WTC11 (cell line): ENCODE results near the gene HARS2. TPM values are rescaled to one million over a fixed set of nuclear protein-coding genes. Genes with fewer than 3 reads are reported as not detected.

ENCODE experiments used
- ATF6 ChIP-seq: sonication (generic); formaldehyde crosslinking; IDR thresholded peaks from 2 replicates; pipeline ENCODE4 v1.8.1; 2023; ENCODE audit warnings: mild to moderate bottlenecking, missing genetic modification reagents
- CBFB ChIP-seq: sonication (generic); formaldehyde crosslinking; IDR thresholded peaks from 2 replicates; pipeline ENCODE4 v1.8.1; 2022; ENCODE audit warnings: mild to moderate bottlenecking, low read depth, missing genetic modification reagents
- ETV6 ChIP-seq: sonication (generic); formaldehyde crosslinking; IDR thresholded peaks from 2 replicates; pipeline ENCODE4 v1.8.1; 2022; ENCODE audit warnings: mild to moderate bottlenecking, missing genetic modification reagents
- FOXJ3 ChIP-seq: sonication (generic); formaldehyde crosslinking; IDR thresholded peaks from 2 replicates; pipeline ENCODE4 v1.9.0; 2021; ENCODE audit warnings: missing genetic modification reagents, mild to moderate bottlenecking, borderline replicate concordance
- GRHL2 ChIP-seq: fragments of 250-450 bp; sonication (Bioruptor Pico); IDR thresholded peaks from 2 replicates; pipeline ENCODE4 v1.8.0; 2022; ENCODE audit warnings: mild to moderate bottlenecking, moderate library complexity; ENCODE audit not compliant: insufficient replicate concordance, severe bottlenecking
- HMGA2 ChIP-seq: fragments of 250-450 bp; sonication (Bioruptor Pico); IDR thresholded peaks from 2 replicates; pipeline ENCODE4 v1.4.0; 2021; ENCODE audit warnings: mild to moderate bottlenecking, moderate library complexity
- MXD4 ChIP-seq: fragments of 250-450 bp; sonication (Bioruptor Pico); IDR thresholded peaks from 2 replicates; pipeline ENCODE4 v1.8.0; 2021; ENCODE audit warnings: mild to moderate bottlenecking, moderate library complexity, borderline replicate concordance
- NFE2L1 ChIP-seq: sonication (generic); formaldehyde crosslinking; IDR thresholded peaks from 2 replicates; pipeline ENCODE4 v1.8.1; 2023; ENCODE audit warnings: missing genetic modification reagents
- RORB ChIP-seq: fragments of 250-450 bp; sonication (Bioruptor Pico); IDR thresholded peaks from 2 replicates; pipeline ENCODE4 v1.9.0; 2021; ENCODE audit warnings: mild to moderate bottlenecking
- SMAD3 ChIP-seq: sonication (generic); formaldehyde crosslinking; IDR thresholded peaks from 2 replicates; pipeline ENCODE4 v1.8.0; 2022; ENCODE audit warnings: missing genetic modification reagents, mild to moderate bottlenecking, borderline replicate concordance
- SMAD4 ChIP-seq: sonication (generic); formaldehyde crosslinking; IDR thresholded peaks from 2 replicates; pipeline ENCODE4 v1.8.0; 2022; ENCODE audit warnings: mild to moderate bottlenecking, missing genetic modification reagents
- SOX15 ChIP-seq: fragments of 250-450 bp; sonication (Bioruptor Pico); IDR thresholded peaks from 2 replicates; pipeline ENCODE4 v1.9.0; 2021; ENCODE audit warnings: mild to moderate bottlenecking
- TCF7 ChIP-seq: sonication (generic); formaldehyde crosslinking; IDR thresholded peaks from 2 replicates; pipeline ENCODE4 v1.8.0; 2022; ENCODE audit warnings: mild to moderate bottlenecking, low read depth, missing genetic modification reagents, moderate library complexity
- ZBTB21 ChIP-seq: sonication (generic); formaldehyde crosslinking; IDR thresholded peaks from 2 replicates; pipeline ENCODE4 v1.8.1; 2023; ENCODE audit warnings: mild to moderate bottlenecking, missing genetic modification reagents, borderline replicate concordance
- ZBTB43 ChIP-seq: sonication (generic); formaldehyde crosslinking; IDR thresholded peaks from 2 replicates; pipeline ENCODE4 v1.8.1; 2023; ENCODE audit warnings: mild to moderate bottlenecking, missing genetic modification reagents
- ZMAT4 ChIP-seq: fragments of 250-450 bp; sonication (Bioruptor Pico); IDR thresholded peaks from 2 replicates; pipeline ENCODE4 v1.9.0; 2021; ENCODE audit warnings: mild to moderate bottlenecking
- ZNF121 ChIP-seq: sonication (generic); formaldehyde crosslinking; IDR thresholded peaks from 2 replicates; pipeline ENCODE4 v1.8.0; 2023; ENCODE audit warnings: missing genetic modification reagents
- ZNF138 ChIP-seq: sonication (generic); formaldehyde crosslinking; conservative IDR thresholded peaks from 2 replicates; pipeline ENCODE4 v1.8.1; 2022; ENCODE audit warnings: mild to moderate bottlenecking, moderate library complexity, missing genetic modification reagents
- ZNF219 ChIP-seq: sonication (generic); formaldehyde crosslinking; IDR thresholded peaks from 2 replicates; pipeline ENCODE4 v1.8.0; 2023; ENCODE audit warnings: missing genetic modification reagents, mild to moderate bottlenecking, borderline replicate concordance
- ZNF423 ChIP-seq: fragments of 250-450 bp; sonication (Bioruptor Pico); IDR thresholded peaks from 2 replicates; pipeline ENCODE4 v2.1.2; 2022; ENCODE audit warnings: mild to moderate bottlenecking, moderate library complexity
- ZSCAN18 ChIP-seq: fragments of 250-450 bp; sonication (Bioruptor Pico); IDR thresholded peaks from 2 replicates; pipeline ENCODE4 v2.1.2; 2022; ENCODE audit warnings: mild to moderate bottlenecking, moderate library complexity
- total RNA-seq: library from RNA; stranded (reverse); gene quantifications from 3 replicates; pipeline ENCODE4 v1.2.3, GENCODE V29; 2021
- TF ChIP-seq, protein P1 (sequence below): sonication (generic); formaldehyde crosslinking; IDR thresholded peaks from 2 replicates; pipeline ENCODE4 v1.8.1; 2023; ENCODE audit warnings: mild to moderate bottlenecking, missing genetic modification reagents, borderline replicate concordance
- TF ChIP-seq, protein P2 (sequence below): fragments of 250-450 bp; sonication (Bioruptor Pico); IDR thresholded peaks from 2 replicates; pipeline ENCODE4 v1.9.0; 2021; ENCODE audit warnings: moderate library complexity, mild to moderate bottlenecking, inconsistent platforms, borderline replicate concordance
- TF ChIP-seq, protein P3 (sequence below): fragments of 250-450 bp; sonication (Bioruptor Pico); IDR thresholded peaks from 2 replicates; pipeline ENCODE4 v1.9.0; 2021; ENCODE audit warnings: mild to moderate bottlenecking, borderline replicate concordance
- TF ChIP-seq, protein P4 (sequence below): sonication (generic); formaldehyde crosslinking; conservative IDR thresholded peaks from 2 replicates; pipeline ENCODE4 v1.8.1; 2022; ENCODE audit warnings: mild to moderate bottlenecking, missing genetic modification reagents

HARS2 gene
- total RNA-seq, 1 experiment from 2014 or later: 28.9 TPM

GRCh38 chr5:140664359-140665119, 26.7 kb upstream of the HARS2 start, which contains the start of gene WDR55 (continued):
- TF ChIP-seq ZNF423: no peak
- no peak for TF ChIP-seq TCF7 (CRISPR knock-in tag)
- no peak for TF ChIP-seq ZMAT4
- TF ChIP-seq RORB: no peak
- no peak for TF ChIP-seq ZBTB43 (CRISPR knock-in tag)
- TF ChIP-seq SOX15 (CRISPR knock-in tag): no peak
- no peak for TF ChIP-seq SMAD4 (CRISPR knock-in tag)
- no peak for TF ChIP-seq MXD4 (CRISPR knock-in tag)
- TF ChIP-seq ZNF219 (CRISPR knock-in tag): no peak
- TF ChIP-seq ZNF121: no peak
- TF ChIP-seq, protein P1, sequence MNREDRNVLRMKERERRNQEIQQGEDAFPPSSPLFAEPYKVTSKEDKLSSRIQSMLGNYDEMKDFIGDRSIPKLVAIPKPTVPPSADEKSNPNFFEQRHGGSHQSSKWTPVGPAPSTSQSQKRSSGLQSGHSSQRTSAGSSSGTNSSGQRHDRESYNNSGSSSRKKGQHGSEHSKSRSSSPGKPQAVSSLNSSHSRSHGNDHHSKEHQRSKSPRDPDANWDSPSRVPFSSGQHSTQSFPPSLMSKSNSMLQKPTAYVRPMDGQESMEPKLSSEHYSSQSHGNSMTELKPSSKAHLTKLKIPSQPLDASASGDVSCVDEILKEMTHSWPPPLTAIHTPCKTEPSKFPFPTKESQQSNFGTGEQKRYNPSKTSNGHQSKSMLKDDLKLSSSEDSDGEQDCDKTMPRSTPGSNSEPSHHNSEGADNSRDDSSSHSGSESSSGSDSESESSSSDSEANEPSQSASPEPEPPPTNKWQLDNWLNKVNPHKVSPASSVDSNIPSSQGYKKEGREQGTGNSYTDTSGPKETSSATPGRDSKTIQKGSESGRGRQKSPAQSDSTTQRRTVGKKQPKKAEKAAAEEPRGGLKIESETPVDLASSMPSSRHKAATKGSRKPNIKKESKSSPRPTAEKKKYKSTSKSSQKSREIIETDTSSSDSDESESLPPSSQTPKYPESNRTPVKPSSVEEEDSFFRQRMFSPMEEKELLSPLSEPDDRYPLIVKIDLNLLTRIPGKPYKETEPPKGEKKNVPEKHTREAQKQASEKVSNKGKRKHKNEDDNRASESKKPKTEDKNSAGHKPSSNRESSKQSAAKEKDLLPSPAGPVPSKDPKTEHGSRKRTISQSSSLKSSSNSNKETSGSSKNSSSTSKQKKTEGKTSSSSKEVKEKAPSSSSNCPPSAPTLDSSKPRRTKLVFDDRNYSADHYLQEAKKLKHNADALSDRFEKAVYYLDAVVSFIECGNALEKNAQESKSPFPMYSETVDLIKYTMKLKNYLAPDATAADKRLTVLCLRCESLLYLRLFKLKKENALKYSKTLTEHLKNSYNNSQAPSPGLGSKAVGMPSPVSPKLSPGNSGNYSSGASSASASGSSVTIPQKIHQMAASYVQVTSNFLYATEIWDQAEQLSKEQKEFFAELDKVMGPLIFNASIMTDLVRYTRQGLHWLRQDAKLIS: no peak
- TF ChIP-seq, protein P2, sequence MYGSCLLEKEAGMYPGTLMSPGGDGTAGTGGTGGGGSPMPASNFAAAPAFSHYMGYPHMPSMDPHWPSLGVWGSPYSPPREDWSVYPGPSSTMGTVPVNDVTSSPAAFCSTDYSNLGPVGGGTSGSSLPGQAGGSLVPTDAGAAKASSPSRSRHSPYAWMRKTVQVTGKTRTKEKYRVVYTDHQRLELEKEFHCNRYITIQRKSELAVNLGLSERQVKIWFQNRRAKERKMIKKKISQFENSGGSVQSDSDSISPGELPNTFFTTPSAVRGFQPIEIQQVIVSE: no peak
- TF ChIP-seq, protein P3, sequence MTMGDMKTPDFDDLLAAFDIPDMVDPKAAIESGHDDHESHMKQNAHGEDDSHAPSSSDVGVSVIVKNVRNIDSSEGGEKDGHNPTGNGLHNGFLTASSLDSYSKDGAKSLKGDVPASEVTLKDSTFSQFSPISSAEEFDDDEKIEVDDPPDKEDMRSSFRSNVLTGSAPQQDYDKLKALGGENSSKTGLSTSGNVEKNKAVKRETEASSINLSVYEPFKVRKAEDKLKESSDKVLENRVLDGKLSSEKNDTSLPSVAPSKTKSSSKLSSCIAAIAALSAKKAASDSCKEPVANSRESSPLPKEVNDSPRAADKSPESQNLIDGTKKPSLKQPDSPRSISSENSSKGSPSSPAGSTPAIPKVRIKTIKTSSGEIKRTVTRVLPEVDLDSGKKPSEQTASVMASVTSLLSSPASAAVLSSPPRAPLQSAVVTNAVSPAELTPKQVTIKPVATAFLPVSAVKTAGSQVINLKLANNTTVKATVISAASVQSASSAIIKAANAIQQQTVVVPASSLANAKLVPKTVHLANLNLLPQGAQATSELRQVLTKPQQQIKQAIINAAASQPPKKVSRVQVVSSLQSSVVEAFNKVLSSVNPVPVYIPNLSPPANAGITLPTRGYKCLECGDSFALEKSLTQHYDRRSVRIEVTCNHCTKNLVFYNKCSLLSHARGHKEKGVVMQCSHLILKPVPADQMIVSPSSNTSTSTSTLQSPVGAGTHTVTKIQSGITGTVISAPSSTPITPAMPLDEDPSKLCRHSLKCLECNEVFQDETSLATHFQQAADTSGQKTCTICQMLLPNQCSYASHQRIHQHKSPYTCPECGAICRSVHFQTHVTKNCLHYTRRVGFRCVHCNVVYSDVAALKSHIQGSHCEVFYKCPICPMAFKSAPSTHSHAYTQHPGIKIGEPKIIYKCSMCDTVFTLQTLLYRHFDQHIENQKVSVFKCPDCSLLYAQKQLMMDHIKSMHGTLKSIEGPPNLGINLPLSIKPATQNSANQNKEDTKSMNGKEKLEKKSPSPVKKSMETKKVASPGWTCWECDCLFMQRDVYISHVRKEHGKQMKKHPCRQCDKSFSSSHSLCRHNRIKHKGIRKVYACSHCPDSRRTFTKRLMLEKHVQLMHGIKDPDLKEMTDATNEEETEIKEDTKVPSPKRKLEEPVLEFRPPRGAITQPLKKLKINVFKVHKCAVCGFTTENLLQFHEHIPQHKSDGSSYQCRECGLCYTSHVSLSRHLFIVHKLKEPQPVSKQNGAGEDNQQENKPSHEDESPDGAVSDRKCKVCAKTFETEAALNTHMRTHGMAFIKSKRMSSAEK: no peak
- TF ChIP-seq FOXJ3 (CRISPR knock-in tag): no peak
- TF ChIP-seq, protein P4, sequence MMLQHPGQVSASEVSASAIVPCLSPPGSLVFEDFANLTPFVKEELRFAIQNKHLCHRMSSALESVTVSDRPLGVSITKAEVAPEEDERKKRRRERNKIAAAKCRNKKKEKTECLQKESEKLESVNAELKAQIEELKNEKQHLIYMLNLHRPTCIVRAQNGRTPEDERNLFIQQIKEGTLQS (CRISPR knock-in tag): no peak
- TF ChIP-seq ZNF138 (CRISPR knock-in tag): no peak
- no peak for TF ChIP-seq HMGA2 (CRISPR knock-in tag)
- TF ChIP-seq ETV6 (CRISPR knock-in tag): peak; percentile 98
- no peak for TF ChIP-seq NFE2L1 (CRISPR knock-in tag)
- TF ChIP-seq ATF6 (CRISPR knock-in tag): no peak
- TF ChIP-seq GRHL2 (CRISPR knock-in tag): no peak
- no peak for TF ChIP-seq ZBTB21 (CRISPR knock-in tag)
- TF ChIP-seq CBFB (CRISPR knock-in tag): 0 out of 2 replicates have a peak, but pooled peaks have one; percentile 26
- 0 out of 2 replicates have a peak, but pooled peaks have one; percentile 12 for TF ChIP-seq SMAD3 (CRISPR knock-in tag)
- no peak for TF ChIP-seq ZSCAN18 (CRISPR knock-in tag)
